HG03139 (cell line): ENCODE measurements around the gene PPM1L.

Source experiments
- ATAC-seq: cut with Tn5 transposase; IDR thresholded peaks from one replicate; pipeline ENCODE4 v1.9.1; 2021; ENCODE audit not compliant: unreplicated experiment

The PPM1L gene

GRCh38 chr3:160804762-160805161 is 48.7 kb downstream of the PPM1L start:
- ATAC-seq = no peak

GRCh38 chr3:160806094-160806493 is 50.1 kb downstream of the PPM1L start:
- ATAC-seq = no peak

- ATAC-seq = no peak
Measured at GRCh38 chr3:160806686-160807085, 50.7 kb downstream of the PPM1L start.

GRCh38 chr3:160808838-160809237 is 52.8 kb downstream of the PPM1L start:
- no peak for ATAC-seq

GRCh38 chr3:160809453-160809852 is 53.4 kb downstream of the PPM1L start:
- no peak for ATAC-seq

- no peak for ATAC-seq
Measured at GRCh38 chr3:160810362-160811236, 54.6 kb downstream of the PPM1L start.

GRCh38 chr3:160811237-160811548 is 55.2 kb downstream of the PPM1L start:
- ATAC-seq = no peak

GRCh38 chr3:160812304-160812703 is 56.3 kb downstream of the PPM1L start:
- no peak for ATAC-seq

- no peak for ATAC-seq
Measured at GRCh38 chr3:160815280-160815679, 59.2 kb downstream of the PPM1L start.

GRCh38 chr3:160820022-160820421 is 64.0 kb downstream of the PPM1L start:
- ATAC-seq = no peak

- ATAC-seq = no peak
Measured at GRCh38 chr3:160820430-160820829, 64.4 kb downstream of the PPM1L start.

- ATAC-seq = no peak
Measured at GRCh38 chr3:160822936-160823335, 66.9 kb downstream of the PPM1L start.

GRCh38 chr3:160825311-160825800 is 69.3 kb downstream of the PPM1L start:
- no peak for ATAC-seq

GRCh38 chr3:160826408-160826807 is 70.4 kb downstream of the PPM1L start:
- ATAC-seq = no peak

GRCh38 chr3:160826991-160827390 is 71.0 kb downstream of the PPM1L start:
- no peak for ATAC-seq

- ATAC-seq = no peak
Measured at GRCh38 chr3:160827516-160827915, 71.5 kb downstream of the PPM1L start.

GRCh38 chr3:160828880-160829279 is 72.8 kb downstream of the PPM1L start:
- ATAC-seq = no peak

GRCh38 chr3:160829486-160830009 is 73.5 kb downstream of the PPM1L start:
- no peak for ATAC-seq

GRCh38 chr3:160830796-160831195 is 74.8 kb downstream of the PPM1L start:
- no peak for ATAC-seq

GRCh38 chr3:160831401-160831800 is 75.4 kb downstream of the PPM1L start:
- no peak for ATAC-seq

- no peak for ATAC-seq
Measured at GRCh38 chr3:160837394-160837980, 81.5 kb downstream of the PPM1L start.

- no peak for ATAC-seq
Measured at GRCh38 chr3:160840590-160840989, 84.6 kb downstream of the PPM1L start.
